Measurements from ENCODE around the gene OR4C13. TPM values are rescaled to one million over a fixed set of nuclear protein-coding genes. Genes with fewer than 3 reads are reported as not detected.
"Not testable (repeated sequence)": the region's sequence is repeated elsewhere in the genome, so short reads cannot be mapped to it uniquely, and the experiment has no call there.

The OR4C13 gene
- total RNA-seq = not detected

- no peaks in the 10 kb centered on the region for H3K4me1 Mint-ChIP-seq
- H3K27ac Mint-ChIP-seq = no peak within 1 kb of the TSS
- H3K27me3 Mint-ChIP-seq = no peaks in the 10 kb centered on the region
- no peak within 1 kb of the TSS for H3K4me3 Mint-ChIP-seq
- no peak for DNase-seq
- H3K36me3 Mint-ChIP-seq = no peaks in the 10 kb centered on the region
- peaks cover 11% of the 10 kb centered on the region for H3K9me3 Mint-ChIP-seq
Measured at GRCh38 chr11:49952091-49952490, at the start of gene OR4C13. OR4C13 (plus strand) TSS chr11:49952391; CDS start chr11:49952423, 32 bp downstream.

- not testable (repeated sequence) for H3K4me3 Mint-ChIP-seq, H3K4me1 Mint-ChIP-seq, DNase-seq, H3K27me3 Mint-ChIP-seq, H3K36me3 Mint-ChIP-seq, H3K27ac Mint-ChIP-seq
- peaks cover 15% of the 10 kb centered on the region for H3K9me3 Mint-ChIP-seq
Measured at GRCh38 chr11:49911516-49911915, 40.7 kb upstream of the OR4C13 start.

- not testable (repeated sequence) for H3K27me3 Mint-ChIP-seq, H3K36me3 Mint-ChIP-seq, H3K4me1 Mint-ChIP-seq, DNase-seq, H3K27ac Mint-ChIP-seq, H3K4me3 Mint-ChIP-seq
- peaks cover 19% of the 10 kb centered on the region for H3K9me3 Mint-ChIP-seq
Measured at GRCh38 chr11:49948701-49949100, 3.5 kb upstream of the OR4C13 start.

DNA sequence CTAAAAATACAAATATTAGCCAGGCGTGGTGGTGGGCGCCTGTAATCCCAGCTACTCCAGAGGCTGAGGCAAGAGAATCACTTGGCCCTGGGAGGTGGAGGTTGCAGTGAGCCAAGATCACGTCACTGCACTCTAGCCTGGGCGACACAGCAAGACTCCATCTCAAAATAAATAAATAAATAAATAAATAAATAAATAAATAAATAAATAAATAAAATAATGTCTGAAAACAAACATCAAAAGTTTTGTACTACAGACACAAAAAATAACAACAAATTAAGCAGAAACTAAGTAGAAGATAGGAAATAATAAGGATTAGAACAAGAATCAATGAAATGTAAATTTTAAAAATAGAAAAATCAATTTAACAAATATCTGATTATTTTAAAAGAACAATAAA is 21.2 kb downstream of the OR4C13 start:
- not testable (repeated sequence) for H3K36me3 Mint-ChIP-seq, H3K27ac Mint-ChIP-seq, DNase-seq, H3K4me3 Mint-ChIP-seq, H3K27me3 Mint-ChIP-seq, H3K4me1 Mint-ChIP-seq
- H3K9me3 Mint-ChIP-seq = peaks cover 12% of the 10 kb centered on the region

GRCh38 chr11:49982435-49982834 is 30.2 kb downstream of the OR4C13 start, which contains the start of gene OR4C12:
OR4C12 (minus strand) TSS chr11:49982535; CDS start chr11:49982501, 34 bp downstream.
- not testable (repeated sequence) for H3K27ac Mint-ChIP-seq, H3K4me3 Mint-ChIP-seq, DNase-seq, H3K4me1 Mint-ChIP-seq, H3K27me3 Mint-ChIP-seq, H3K36me3 Mint-ChIP-seq
- peaks cover 11% of the 10 kb centered on the region for H3K9me3 Mint-ChIP-seq

DNA sequence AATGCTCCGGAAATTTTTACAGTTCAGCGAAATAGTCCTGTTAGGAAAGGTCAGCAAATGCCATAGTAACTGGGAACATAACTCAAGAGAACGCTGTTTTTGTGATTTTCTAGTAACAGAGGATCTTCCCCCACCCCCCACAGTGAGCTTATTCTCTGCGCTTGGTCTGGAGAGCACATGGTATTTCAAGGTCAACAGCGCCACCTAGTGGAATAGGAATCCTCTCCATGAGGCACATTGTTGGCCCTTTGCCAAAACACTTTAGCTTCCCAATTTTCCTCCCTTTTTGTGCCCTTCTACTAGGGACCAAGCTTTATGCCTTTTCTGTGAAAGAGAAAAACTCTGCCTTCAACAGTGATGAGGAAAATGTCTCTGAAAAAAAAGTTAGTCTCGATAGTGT is 43.4 kb downstream of the OR4C13 start:
- no peaks in the 10 kb centered on the region for H3K4me1 Mint-ChIP-seq
- DNase-seq = peak; percentile 12
- H3K27ac Mint-ChIP-seq = no peak overlapping the region
- H3K27me3 Mint-ChIP-seq = no peaks in the 10 kb centered on the region
- H3K9me3 Mint-ChIP-seq = peaks cover 8% of the 10 kb centered on the region
- H3K36me3 Mint-ChIP-seq = no peaks in the 10 kb centered on the region
- no peak overlapping the region for H3K4me3 Mint-ChIP-seq

Other genes starting within 250 kb of the OR4C13 start
- gene OR4C12, start 30.1 kb downstream of the OR4C13 start, total RNA-seq = not detected
- gene OR4C45, start 80.5 kb downstream of the OR4C13 start, total RNA-seq = not detected

Measured in activated naive CD8-positive, alpha-beta T cell treated with anti-CD3 and anti-CD28 coated beads for 36 hours (primary cell).